SIG-M5 (cell line): ENCODE results near the gene FAM89A.
"Not testable (repeated sequence)": the region's sequence is repeated elsewhere in the genome, so short reads cannot be mapped to it uniquely, and the experiment has no call there.

Experiments used
- DNase-seq: peaks from one replicate; lab custom pipeline; 2025; lab: John Stamatoyannopoulos, UW

FAM89A gene

DNA sequence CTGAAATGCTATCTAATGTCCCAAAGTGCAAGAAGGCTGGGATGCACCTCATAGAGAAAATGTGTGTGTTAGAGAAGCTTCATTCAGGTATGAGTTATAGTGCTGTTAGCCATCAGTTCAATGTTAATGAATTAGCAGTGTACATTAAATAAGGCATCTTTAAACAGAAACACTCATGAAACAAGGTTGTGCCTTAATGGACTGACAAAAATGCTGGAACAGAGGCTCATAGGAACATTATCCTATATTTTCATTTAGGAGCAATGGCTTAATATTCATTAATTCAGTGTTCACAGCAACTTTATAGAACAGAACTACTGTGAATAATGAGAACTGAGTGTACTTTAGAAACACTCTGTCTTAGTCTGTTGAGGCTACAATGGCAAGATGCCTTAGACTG lies 15.2 kb upstream of the FAM89A start:
- no peak for DNase-seq

DNA sequence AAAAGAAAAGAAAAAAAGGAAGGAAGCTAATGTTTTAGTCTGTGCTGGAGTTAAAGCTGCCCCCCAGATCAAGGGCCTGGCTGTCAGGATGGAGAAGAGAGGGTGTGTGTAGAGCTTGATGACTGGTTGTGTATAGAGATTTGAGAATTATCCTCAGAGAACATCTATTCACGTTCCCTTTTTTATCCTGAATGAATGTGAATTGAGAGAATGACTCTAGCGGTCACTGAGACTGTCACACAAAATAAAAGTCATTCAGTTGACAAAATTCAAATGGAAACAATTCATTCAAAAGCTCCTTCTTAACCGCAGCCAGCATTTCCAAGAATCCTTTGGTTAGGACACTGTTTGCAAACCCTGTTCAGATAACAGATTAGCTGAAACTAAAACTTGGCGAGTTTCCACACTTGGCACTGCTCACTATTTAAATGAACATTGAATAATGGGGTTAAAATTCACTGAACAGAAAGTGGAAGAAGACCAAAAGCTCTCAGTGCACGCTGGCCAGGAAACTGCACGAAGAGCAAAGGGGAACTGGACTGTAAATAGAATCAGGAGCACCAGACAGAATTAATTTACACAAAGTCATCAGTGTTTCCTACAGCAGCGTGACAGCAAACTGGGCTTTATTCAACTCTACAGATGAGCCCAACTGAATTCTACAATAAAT lies 13.6 kb upstream of the FAM89A start:
- DNase-seq, result no peak

DNA sequence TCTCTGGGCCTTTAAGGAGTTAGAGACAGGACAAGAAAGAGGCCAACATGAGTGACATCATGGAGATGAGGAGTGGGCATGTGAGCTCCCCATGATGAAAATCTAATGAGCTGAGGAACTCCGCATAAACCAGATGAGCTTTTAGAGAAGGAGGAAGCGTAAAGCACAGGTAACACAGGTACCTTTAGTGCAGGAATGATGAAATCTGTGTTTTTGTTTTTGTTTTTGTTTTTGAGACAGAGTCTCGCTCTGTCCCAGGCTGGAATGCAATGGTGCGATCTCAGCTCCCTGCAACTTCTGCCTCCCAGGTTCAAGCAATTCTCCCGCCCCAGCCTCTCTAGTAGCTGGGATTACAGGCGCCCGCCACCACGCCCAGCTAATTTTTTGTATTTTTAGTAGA lies 12.7 kb upstream of the FAM89A start:
- DNase-seq, result no peak

DNA sequence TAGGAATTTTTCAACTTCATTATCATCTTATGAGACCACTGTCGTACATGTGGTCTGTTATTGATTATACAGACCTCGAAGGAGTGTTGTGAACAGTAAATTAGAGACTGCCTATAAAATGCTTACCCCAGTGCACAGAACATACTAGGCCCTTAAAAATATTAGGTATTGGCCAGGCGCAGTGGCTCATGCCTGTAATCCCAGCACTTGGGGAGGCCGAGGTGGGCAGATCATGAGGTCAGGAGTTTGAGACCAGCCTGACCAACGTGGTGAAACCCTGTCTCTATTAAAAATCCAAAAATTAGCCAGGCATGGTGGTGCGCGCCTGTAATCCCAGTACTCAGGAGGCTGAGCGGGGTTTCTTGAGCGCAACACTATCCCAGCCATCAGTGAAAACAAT lies 10.9 kb upstream of the FAM89A start:
- not testable (repeated sequence) for DNase-seq

DNA sequence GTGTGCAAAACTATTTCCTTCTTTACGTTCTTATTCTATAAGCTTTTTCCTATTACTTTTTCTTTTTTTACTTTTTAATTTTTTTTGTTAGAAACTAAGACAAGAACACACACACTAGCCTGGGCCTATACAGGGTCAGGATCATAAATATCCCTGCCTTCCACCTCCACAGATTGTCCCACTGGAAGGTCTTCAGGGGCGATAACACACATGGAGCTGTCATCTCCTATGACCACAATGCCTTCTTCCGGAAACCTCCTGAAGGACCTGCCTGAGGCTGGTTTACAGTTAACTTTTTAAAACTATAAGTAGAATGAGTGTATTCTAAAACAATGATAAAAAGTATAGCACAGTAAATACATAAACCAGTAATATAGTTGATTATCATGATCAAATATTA lies 10.3 kb upstream of the FAM89A start:
- no peak for DNase-seq

DNA sequence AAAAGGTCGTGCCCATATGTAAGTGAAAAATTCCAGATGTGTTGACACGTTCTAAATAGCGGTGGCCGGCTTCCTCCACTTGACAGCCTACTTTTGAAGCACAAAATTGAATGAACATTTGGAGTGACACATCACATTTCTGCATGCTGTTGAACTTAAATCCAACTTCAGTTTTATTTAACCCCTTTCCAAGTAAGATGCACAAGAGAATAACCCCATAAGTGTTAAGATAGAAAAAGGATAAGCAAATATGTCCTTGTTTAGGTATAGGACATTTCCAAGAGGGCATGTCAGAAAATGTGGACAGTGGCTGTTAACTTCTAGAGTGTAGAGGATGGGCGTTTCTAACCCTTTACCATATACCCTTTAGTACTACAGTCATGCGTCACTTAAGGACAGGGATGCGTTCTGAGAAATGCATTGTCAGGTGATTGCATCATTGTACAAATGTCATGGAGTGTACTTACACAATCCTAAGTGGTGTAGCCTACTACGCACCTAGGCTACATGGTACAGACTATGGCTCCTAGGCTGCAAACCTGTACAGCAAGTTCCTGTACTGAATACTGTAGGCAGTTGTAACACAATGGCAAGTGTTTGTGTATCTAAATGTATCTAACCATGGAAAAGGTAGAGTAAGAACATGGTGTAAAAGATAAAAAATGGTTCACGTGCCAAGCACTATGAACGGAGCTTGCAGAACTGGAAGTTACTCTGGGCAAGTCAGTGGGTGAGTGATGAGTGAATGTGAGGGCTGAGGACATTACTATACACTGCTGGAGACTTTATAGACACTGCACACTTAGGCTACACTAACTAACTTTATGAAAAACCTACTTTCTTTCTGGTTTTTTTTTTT lies 9.3 kb upstream of the FAM89A start:
- no peak for DNase-seq

DNA sequence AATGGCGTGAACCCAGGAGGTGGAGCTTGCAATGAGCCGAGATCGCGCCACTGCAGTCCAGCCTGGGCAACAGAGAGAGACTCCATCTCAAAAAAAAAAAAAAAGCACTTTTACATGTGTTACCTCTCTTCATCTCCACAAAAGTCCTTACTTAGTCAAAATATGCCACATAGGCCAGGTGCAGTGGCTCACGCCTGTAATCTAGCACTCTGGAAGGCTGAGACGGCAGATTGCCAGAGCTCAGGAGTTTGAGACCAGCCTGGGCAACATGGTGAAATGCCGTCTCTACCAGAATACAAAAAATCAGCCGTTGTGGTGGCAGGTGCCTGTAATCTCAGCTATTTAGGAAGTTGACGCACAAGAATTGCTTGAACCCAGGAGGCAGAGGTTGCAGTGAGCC lies 8.4 kb upstream of the FAM89A start:
- DNase-seq, result not testable (repeated sequence)

DNA sequence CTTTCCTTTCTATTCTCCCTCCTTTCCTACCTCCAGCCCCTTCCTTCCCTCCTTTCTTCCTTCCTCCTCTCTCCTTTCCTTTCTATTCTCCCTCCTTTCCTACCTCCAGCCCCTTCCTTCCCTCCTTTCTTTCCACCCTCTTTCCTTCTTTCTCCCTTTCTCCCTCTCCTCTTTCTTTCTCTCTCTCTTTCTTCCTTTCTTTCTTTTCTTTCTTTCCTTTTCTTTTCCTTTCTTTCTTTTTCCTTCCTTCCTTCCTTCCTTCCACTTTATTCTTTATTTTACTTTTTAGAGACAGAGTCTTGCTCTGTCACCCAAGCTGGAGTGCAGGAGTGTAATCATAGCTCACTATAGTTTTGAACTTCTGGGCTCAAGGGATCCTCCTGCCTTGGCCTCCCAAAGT lies 7.5 kb upstream of the FAM89A start:
- DNase-seq, result not testable (repeated sequence)

DNA sequence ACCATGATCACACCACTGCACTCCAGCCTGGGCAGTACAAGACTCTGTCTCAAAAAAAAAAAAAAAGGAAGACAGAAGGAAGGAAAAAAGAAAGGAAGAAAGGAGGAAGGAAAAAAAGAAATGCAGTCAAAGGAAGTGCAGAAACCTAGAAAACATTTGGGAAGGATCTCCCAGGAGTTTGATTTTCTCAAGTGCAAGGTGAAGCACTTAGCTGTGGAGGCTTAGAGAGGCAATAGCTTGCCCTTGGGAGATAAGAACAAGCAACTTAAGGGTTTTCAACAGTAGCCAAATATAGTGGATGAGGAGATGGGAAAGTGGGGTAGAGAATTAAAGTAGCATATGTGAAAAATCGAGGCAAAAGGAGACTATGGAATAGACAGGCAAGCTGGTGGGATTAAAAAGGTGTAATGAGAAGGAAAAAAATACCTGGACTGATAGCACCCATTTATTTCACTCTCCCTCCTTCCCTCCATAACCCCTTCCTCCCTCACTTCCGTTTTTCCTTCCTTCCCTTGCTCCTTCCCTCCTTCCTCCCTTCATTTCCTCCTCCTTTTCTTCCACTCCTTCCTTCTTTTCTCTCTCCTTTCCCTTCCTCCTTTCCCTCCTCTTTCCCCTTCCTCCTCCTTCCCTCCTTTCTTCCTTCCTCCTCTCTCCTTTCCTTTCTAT lies 6.8 kb upstream of the FAM89A start:
- no peak for DNase-seq

DNA sequence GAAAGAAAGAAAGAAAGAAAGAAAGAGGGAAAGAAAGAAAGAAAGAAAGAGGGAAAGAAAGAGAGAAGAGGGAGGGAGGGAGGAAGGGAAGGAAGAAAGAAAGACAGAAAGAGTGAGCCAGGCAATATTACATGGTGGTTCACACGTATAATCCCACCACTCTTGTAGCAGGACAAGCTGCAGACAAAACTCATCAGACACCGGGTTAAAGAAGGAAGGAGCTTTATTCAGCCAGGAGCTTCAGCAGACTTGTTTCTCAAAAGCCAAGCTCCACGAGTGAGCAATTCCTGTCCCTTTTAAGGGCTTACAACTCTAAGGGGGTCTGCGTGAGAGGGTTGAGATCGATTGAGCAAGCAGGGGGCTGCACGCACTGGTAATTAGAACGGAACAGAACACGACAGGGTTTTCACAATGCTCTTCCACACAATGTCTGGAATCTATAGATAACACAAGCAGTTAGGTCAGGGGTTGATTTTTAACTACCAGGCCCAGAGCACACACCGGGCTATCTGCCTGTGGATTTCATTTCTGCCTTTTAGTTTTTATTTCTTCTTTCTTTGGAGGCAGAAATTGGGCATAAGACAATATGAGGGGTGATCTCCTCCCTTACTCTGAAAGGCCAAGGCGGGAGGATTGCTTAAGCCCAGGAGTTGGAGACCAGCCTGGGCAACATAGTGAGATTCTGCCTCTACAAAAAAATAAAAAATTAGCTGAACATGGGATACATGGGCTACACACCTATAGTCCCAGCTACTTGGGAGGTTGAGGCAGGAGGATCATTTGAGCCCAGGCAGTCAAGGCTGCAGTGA lies 6.1 kb upstream of the FAM89A start:
- DNase-seq, result not testable (repeated sequence)

DNA sequence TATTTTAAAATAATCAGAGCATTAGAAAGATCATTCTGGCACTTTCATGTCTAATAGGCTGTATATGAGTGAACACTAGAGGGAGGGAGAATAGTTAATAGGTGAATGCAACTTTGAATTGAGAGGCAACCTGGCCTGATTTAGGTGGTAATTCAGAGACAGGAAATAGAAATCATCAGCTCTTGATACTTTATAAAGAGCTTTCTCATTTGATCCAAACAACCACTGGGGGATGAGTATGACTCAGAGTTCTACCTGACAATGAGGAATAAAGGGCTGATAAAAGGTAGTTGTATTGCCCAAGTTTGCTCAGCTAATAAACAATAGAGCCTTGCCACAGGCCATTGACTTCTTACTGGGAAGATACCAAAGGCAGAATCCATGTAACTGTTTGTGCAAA lies 5.2 kb upstream of the FAM89A start:
- no peak for DNase-seq

DNA sequence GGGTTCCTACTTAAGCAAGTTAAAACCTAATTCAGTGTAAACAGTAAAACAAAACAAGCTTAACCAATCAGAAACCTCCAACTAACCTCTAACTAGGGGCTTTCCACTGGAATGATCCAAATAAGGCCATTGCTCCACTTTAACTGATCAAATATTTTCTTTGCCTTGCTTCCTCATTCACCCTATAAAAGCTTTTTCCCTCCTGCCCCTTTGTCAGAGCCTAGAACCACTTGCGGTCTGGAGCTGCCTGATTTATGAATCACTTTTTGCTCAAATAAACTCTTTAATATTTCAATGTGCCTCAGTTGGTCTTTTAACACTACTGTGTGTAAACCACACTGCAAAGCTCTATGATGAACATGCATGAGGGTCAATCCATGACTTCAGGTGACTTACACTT lies 4.5 kb upstream of the FAM89A start:
- no peak for DNase-seq

DNA sequence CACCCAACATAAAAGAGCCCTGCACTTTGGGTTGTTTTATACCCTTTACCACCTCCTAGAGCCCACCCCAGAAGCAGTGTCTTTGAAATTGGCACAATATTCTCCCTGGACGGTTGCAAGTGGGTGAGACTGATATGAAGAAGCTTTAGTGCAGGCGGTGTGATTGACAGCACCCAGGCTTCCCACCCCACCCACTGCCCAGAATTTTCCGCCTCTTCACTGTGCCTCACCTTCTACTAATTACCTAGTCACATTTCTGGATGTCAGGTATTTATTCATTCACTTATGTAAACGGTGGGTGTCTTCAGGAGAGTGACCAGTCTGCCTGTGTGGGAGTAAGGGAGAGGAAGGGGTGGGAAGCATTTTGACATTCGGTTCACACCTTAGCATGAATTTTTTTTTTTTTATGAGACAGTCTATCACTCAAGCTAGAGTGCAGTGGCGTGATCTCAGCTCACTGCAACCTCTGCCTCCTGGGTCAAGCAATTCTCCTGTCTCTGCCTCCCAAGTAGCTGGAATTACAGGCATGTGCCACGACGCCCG lies 1.7 kb upstream of the FAM89A start:
- no peak for DNase-seq

DNA sequence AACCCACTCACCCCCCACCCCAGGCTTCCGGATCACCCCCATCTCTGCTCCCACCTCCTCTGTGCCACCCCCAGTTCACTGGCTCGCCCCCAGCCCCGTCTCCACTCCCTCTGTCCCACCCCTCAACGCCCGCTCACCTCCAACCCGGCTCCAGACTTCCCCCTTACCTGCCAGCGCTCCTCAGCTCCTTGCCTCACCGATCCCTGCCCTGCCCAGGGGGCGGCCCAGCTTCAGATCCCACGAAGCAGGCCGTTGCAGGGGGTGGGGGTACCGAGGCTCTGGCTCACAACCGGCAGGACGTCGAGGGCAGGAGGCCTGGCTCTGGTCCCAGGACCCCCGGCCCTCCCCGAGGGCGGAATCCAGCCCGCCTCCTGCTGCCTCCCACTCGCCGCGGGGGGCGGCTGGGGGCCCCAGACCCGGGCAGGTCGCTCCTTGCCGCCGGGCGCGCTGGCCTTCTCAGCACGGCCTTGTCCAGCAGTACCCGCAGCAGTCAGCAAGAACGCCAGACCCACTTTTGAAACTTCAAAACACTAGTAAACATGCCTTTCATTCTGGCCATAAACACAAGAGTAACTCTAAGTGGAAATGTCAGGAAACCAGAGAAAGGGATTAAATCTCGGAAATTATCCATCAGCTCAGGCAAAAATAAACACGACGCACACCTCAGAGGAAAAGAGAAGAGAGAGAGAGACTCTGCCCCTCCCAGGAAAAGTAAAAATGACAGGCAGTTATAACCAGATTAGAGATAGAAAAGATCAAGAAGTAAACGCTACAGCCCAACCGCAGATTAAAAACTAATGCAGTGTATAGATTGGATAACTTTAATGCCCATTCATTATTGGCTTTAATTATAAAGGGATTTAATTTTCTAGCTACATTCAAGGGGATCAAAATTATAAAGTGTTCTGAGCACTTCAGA lies 1.0 kb upstream of the FAM89A start:
- no peak for DNase-seq

DNA sequence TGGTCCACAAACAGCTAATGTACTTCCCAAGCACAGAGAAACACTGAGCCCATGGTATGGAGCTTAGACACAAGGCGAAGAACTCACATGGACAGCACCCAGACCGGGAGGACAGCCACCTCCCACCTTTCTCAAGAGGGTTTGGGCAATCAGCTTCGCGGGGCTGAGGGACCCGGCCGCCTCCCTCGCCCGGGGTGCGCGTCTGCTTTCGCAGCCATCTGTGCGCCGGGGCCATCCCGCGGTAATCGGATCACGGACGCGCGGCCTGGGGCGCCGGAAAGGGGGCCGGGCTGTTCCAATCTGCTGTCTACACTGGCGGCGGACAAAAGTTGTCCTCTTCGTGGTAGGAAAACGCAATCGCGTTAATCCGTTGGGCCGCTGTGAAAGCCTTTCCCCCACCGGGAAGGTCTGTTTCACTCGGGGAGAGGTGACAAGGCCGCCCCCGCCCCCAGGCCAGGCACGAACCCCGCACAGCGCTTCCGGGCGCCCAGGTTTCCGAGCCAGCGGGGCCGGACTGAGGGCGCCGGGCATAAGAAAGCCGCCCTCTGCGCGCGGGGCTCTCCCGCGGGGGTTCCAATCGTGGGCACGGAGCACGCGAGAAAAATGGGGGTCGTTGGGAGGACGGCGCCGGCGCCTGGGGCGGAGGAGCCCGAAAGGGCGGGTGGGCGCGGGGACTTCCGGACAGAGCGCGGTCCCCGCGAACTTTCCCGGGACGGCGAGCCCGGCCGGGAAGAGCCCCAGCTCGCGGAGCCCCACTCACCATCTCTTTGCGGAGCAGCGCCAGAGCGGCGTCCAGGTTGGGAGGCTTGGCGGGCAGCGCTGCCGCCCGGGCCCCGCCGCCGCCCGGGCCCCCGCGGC lies 664 bp downstream of the FAM89A start:
- DNase-seq, result no peak

DNA sequence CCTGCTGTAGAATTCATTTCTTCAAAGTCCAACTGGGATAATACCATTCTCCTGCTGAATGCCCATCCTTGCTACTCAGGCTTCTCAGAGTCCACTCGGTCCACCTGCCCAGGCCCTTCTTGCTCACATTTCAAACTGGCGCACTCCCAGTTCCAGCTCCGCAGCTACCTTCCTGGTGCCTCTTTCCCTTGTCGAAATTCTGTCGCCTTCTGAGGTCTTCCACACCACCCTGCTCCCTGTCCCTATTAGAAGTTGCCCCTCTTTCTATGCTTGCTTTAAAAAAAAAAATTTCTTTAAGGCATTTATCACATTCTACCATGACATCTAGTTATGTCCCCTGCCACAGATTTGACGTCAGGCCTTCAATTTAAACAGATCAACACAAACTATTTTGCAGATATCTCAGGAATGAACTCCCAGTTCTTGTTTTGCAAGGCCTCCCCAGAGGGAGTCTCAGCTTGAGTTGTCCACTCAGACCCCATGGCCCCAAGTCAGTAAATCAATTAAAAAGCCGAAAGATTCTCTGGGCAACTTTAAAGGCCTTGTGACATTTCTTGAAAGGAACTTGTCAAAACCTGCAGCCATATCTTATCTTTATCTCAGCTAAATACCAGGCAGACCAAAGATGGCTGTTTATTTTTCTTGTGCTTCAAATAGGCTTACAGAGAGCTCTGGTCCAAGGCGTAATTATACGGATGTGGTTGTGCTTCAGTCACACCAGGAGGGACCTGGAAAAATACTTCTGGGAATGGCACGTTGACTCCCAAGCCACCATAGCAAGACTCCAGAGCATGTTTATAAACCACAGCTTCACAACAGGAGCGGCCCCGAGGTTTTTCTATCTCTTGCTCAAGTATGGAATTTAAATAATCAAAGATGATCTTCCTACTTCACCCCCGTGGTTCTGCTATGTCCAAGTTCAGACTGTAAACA lies 2.2 kb downstream of the FAM89A start:
- DNase-seq, result no peak

DNA sequence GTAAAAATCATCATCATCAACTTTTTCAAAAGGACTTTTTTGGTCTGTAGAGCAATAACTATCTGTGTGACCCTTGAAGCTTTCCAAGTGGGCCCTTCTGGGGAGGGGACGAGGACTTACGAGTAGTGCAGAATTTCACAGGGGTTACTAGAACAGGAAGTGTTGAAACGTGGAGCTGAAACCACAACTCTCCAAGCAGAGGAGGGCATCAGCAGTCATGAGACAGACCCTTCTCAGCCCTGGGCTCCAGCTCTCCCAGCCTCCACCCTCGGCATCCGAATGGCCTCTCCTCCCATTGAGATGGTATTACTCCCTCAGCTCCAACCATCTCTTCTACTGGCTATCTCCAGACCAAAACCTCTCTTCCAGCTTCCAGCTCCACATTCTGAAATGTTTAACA lies 3.6 kb downstream of the FAM89A start:
- DNase-seq, result no peak

DNA sequence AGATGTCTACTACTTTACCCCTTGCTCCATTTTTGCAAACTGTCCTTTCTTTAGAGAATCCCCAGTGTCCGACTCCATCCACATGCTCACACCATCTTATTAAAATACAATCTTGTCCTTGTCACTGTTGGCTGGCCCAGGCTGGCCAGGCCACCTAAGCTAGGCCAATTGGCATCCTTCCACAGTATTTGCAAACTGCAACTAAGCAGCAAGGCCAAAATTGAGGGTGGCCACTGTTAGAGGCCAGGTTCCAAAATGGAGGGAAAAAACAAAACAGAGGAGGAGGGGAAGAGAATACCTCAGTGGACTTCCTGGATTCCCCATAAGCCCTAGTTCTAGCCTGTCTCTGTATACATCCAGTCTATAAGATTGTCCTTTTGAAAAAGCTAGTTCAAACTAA lies 4.3 kb downstream of the FAM89A start:
- DNase-seq, result no peak

DNA sequence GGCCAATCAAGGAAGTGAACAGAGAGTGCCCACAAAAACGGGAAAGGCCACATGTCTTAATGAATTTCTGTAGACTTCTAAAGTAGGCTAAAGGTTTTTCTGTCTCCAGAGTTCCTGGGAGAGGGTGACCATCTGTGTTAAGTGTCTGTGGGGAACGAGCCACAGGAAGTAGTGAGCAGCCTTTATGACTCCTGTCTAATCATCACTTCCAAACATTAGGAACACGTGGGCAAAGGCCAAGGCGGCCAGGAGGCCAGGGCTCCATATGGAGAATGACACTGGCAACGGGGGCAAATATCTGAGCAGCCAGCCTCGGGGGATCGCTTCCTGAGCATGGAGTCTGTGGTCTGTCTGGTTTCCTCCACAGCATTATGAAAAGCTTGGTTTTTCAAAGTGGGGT lies 7.1 kb downstream of the FAM89A start:
- DNase-seq, result no peak
